PC-3 (cell line): ENCODE measurements around the gene ANKH.

Experiments used
- EZH2phosphoT487 ChIP-seq: fragments of 300-600 bp; sonication (generic); IDR thresholded peaks from 2 replicates; pipeline ENCODE4 v1.6.1; 2018; ENCODE audit warnings: mild to moderate bottlenecking, antibody characterized with exemption, low read length, borderline replicate concordance
- TF ChIP-seq, protein P1 (sequence below): fragments of 300-600 bp; sonication (generic); conservative IDR thresholded peaks from 2 replicates; pipeline ENCODE4 v1.5.1; 2017; ENCODE audit warnings: antibody characterized with exemption, low read depth, mild to moderate bottlenecking, low read length

DNA sequence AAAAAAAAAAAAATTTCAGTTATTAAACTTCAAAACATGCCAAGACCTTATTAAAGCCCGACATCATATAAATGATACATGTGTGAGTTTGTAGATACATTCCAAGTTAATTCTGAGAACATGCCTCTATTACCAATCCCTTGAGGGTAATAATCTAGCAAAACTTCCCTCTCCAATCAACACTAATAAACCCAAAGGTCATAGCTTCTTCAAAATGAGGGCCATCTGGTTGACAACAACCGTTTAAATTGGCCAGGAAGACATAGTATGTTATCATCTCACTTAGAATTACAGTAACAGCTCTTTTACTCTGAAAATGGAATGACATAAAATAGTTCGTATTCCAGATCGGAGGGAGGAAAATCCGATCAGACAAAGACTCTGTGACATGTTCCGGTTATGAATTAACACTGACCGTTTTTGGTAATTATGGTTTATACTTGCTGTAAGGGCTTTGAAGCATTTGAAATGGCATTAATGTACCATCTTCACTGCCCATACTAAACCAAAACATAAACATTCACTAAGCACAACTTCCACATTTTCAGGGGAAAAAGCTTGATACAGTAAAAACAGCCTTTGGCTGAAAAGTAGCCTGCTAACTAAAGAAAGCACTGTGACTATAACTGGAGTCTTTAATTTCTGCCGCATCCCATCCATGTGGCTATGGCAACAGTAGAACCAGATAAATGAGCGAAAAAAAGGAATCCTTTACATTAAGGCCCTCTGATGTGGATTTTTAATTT is 50.3 kb downstream of the ANKH start:
- TF ChIP-seq, protein P1, sequence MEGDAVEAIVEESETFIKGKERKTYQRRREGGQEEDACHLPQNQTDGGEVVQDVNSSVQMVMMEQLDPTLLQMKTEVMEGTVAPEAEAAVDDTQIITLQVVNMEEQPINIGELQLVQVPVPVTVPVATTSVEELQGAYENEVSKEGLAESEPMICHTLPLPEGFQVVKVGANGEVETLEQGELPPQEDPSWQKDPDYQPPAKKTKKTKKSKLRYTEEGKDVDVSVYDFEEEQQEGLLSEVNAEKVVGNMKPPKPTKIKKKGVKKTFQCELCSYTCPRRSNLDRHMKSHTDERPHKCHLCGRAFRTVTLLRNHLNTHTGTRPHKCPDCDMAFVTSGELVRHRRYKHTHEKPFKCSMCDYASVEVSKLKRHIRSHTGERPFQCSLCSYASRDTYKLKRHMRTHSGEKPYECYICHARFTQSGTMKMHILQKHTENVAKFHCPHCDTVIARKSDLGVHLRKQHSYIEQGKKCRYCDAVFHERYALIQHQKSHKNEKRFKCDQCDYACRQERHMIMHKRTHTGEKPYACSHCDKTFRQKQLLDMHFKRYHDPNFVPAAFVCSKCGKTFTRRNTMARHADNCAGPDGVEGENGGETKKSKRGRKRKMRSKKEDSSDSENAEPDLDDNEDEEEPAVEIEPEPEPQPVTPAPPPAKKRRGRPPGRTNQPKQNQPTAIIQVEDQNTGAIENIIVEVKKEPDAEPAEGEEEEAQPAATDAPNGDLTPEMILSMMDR, result no peak
- no peak for TF ChIP-seq EZH2phosphoT487
